ENCODE measurements around the gene ZMYM4. TPM values are rescaled to one million over a fixed set of nuclear protein-coding genes. Genes with fewer than 3 reads are reported as not detected.

Gene ZMYM4
- total RNA-seq, 4 donors from 2014 or later, result 10.6 to 33.8 (median 25.6) TPM

DNA sequence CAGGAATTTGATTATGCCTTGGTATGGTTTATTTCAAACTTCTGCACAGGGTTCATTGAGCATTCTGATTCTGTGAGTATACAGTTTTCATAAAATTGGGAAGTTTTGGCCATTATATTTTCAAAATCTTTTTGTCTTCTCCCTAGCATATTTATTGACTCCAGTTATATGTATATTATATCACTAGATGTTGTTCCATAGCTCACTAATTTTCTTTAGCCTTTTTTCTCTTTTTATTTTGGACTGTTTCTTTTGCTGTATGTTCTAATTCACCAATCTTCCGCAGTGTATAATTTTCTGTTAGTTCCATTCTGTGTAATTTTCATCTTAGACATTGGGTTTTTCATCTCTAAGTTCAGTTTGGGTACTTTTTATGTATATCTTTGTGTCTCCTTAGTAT is 31.9 kb downstream of the ZMYM4 start:
- H3K4me3 ChIP-seq, result no peak overlapping the region
- no peaks in the 10 kb centered on the region for H3K9me3 ChIP-seq
- no peak for TF ChIP-seq POLR2A (IDR thresholded peaks at IDR 0.05)
- TF ChIP-seq, protein P1, sequence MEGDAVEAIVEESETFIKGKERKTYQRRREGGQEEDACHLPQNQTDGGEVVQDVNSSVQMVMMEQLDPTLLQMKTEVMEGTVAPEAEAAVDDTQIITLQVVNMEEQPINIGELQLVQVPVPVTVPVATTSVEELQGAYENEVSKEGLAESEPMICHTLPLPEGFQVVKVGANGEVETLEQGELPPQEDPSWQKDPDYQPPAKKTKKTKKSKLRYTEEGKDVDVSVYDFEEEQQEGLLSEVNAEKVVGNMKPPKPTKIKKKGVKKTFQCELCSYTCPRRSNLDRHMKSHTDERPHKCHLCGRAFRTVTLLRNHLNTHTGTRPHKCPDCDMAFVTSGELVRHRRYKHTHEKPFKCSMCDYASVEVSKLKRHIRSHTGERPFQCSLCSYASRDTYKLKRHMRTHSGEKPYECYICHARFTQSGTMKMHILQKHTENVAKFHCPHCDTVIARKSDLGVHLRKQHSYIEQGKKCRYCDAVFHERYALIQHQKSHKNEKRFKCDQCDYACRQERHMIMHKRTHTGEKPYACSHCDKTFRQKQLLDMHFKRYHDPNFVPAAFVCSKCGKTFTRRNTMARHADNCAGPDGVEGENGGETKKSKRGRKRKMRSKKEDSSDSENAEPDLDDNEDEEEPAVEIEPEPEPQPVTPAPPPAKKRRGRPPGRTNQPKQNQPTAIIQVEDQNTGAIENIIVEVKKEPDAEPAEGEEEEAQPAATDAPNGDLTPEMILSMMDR (IDR thresholded peaks at IDR 0.05), result no peak
- H3K27ac ChIP-seq, result no peak overlapping the region
- peaks cover 0 to 13% (median 7%) of the 10 kb centered on the region in 3 donors for H3K4me1 ChIP-seq
- H3K27me3 ChIP-seq, result no peaks in the 10 kb centered on the region
- DNase-seq, result no peak
- WGBS, 2 donors, result 86 to 100% methylated on average over 1 of the region's 1 CpG
- peaks cover 0 to 46% (median 0%) of the 10 kb centered on the region in 3 donors for H3K36me3 ChIP-seq
- intact Hi-C loops (cut with DNase I), result no loop called here

DNA sequence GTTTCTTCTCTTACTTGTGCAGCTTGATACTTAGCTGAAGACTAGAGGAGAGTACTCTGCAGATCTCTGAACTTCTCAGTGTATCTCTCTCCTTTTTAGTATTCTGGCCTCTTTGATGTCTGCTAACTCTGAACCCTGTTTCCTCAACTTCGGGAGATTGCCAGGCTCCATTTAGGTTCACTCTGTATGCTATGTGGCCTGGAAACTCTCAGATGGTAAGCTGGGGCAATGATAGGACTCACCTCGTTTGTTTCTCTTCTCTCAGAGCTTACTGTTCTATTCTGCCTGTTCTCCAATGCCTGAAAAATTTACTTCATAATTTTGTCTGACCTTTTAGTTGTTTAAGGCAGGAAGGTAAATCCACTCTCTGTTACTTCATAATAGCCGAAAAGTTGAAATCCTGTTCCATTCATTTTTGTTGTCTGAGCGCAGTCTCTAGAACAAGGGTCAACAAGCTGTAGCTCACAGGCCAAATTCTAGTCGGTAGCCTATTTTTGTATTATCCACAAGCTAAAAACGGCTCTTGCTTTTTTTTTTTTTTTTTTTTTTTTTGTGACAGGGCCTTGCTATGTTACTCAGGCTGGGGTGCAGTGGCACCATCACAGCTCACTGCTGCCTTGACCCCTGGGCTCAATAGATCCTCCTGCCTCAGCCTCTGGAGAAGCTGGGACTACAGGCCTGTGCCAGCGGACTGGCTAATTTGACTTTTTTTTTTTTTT is 33.3 kb downstream of the ZMYM4 start:
- Histone ChIP-seq H3K4me1 (peaks cover 0 to 13% (median 7%) of the 10 kb centered on the region in 3 donors), H3K36me3 (peaks cover 0 to 39% (median 0%) of the 10 kb centered on the region in 3 donors), H3K4me3 (no peak overlapping the region), H3K27me3 (no peaks in the 10 kb centered on the region), H3K9me3 (no peaks in the 10 kb centered on the region), H3K27ac (no peak overlapping the region)
- intact Hi-C loops (cut with DNase I), result no loop called here
- WGBS, 2 donors, result 62 to 68% methylated on average over 7 of the region's 7 CpGs
- no peak for DNase-seq
- TF ChIP-seq, protein P1 (IDR thresholded peaks at IDR 0.05), result no peak
- TF ChIP-seq POLR2A (IDR thresholded peaks at IDR 0.05), result no peak

DNA sequence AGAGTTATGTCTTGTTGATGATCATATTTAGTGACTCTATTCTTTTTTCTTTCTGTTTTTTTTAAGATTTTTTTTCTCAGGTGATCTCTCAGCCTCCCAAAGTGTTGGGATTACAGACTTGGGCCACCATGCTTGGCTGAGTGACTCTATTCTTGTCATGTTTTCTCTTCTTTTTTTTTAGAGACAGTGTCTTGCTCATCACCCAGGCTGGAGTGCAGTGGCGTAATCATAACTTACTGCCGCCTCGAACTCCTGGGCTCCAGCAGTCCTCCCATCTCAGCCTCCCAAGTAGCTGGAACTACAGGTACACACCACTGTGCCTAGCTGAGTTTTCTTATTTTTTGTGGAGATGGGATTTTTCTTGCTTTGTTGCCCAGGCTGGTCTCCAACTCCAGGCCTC is 36.9 kb downstream of the ZMYM4 start:
- DNase-seq, result no peak
- Histone ChIP-seq H3K4me1 (no peaks in the 10 kb centered on the region), H3K9me3 (no peaks in the 10 kb centered on the region), H3K27me3 (no peaks in the 10 kb centered on the region), H3K36me3 (peaks cover 0 to 35% (median 0%) of the 10 kb centered on the region in 3 donors), H3K4me3 (no peak overlapping the region), H3K27ac (no peak overlapping the region)
- intact Hi-C loops (cut with DNase I), result no loop called here
- TF ChIP-seq, protein P1 (IDR thresholded peaks at IDR 0.05), result no peak
- TF ChIP-seq POLR2A (IDR thresholded peaks at IDR 0.05), result no peak
- WGBS, 2 donors, result 97 to 100% methylated on average over 3 of the region's 3 CpGs

DNA sequence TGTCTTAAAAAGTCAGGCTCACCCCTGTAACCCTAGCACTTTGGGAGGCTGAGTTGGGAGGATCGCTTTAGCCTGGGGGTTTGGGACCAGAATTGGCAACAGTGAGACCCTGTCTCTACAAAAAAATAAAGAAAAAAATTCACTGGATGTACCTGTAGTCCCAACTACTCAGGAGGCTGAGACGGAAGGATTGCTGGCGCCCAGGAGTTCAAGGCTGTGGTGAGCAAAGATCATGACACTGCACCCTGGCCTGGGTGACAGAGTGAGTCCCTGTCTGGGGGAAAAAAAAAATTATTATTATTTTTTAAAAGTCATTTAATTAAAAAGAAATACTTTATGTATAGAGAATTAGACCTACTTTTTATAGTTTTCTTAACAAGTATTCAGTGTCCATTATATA is 47.1 kb downstream of the ZMYM4 start:
- Histone ChIP-seq H3K4me1 (peaks cover 0 to 7% (median 5%) of the 10 kb centered on the region in 3 donors), H3K4me3 (no peak overlapping the region), H3K36me3 (peaks cover 0 to 13% (median 0%) of the 10 kb centered on the region in 3 donors), H3K9me3 (no peaks in the 10 kb centered on the region), H3K27me3 (no peaks in the 10 kb centered on the region), H3K27ac (no peak overlapping the region)
- no peak for DNase-seq
- 96 to 100% methylated on average over 3 of the region's 3 CpGs for WGBS, 2 donors
- intact Hi-C loops (cut with DNase I), result no loop called here
- TF ChIP-seq, protein P1 (IDR thresholded peaks at IDR 0.05), result no peak
- TF ChIP-seq POLR2A (IDR thresholded peaks at IDR 0.05), result no peak

DNA sequence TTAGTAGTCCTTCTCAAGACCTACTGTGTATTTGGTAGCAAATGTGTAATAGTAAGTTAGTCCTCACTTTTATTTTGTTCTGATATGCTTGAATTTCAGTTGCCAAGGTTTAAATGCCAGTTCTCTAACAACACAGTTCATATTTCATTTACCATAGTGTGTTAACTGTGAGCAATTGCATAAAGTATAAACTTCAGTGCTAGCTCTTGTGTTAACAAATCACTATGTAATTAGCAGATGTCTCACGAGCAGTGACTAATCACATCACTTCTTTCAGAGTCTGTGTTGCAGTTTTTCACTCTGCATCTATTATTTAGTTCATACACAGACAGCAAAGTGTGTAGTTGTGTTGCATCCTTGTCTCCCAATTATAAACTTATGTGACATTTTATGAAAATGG is 47.8 kb downstream of the ZMYM4 start:
- TF ChIP-seq, protein P1 (IDR thresholded peaks at IDR 0.05), result no peak
- TF ChIP-seq POLR2A (IDR thresholded peaks at IDR 0.05), result no peak
- intact Hi-C loops (cut with DNase I), result no loop called here
- WGBS, 2 donors, result 36 to 44% methylated on average over 1 of the region's 1 CpG

More for the DNA sequence above, 47.8 kb downstream of the ZMYM4 start:
- Histone ChIP-seq H3K36me3 (peaks cover 0 to 6% (median 0%) of the 10 kb centered on the region in 3 donors), H3K27me3 (no peaks in the 10 kb centered on the region), H3K9me3 (no peaks in the 10 kb centered on the region), H3K27ac (no peak overlapping the region), H3K4me1 (peaks cover 0 to 7% (median 5%) of the 10 kb centered on the region in 3 donors), H3K4me3 (no peak overlapping the region)
- no peak for DNase-seq

All from esophagus squamous epithelium (tissue), 5 donors.